Adrenal gland (tissue), 12 donors: ENCODE measurements around the gene HOXD11. TPM values are rescaled to one million over a fixed set of nuclear protein-coding genes. Genes with fewer than 3 reads are reported as not detected.

Experiments used
- DNase-seq, 7 donors: peaks; one replicate each; pipeline ENCODE4 v3.0.0-alpha.2; 2019 to 2020
- H3K27ac ChIP-seq, 5 donors: fragments of 200-600 bp; sonication (generic) in 4 of 5; 1 replicate in 3 of 5; 2 replicates in 2 of 5; pipeline versions ENCODE4 v1.5.1 to v1.8.0; 2016 to 2020; ENCODE audit warnings: mild to moderate bottlenecking in 1 of 5
- H3K27me3 ChIP-seq: fragments of 200-600 bp; 2 replicates; pipeline ENCODE4 v1.8.0; 2021
- H3K36me3 ChIP-seq, 2 donors: fragments of 200-600 bp; replicated peaks in 1 of 2; 1 replicate in 1 of 2; 2 replicates in 1 of 2; pipeline versions ENCODE4 v1.5.1 to v1.8.0; 2018 to 2022
- H3K4me1 ChIP-seq, 2 donors: fragments of 200-600 bp; replicated peaks in 1 of 2; 1 replicate in 1 of 2; 2 replicates in 1 of 2; pipeline versions ENCODE4 v1.5.1 to v1.8.0; 2018 to 2021
- H3K4me3 ChIP-seq, 4 donors: fragments of 200-600 bp; sonication (generic) in 3 of 4; one replicate each; pipeline ENCODE4 v1.5.1; 2016 to 2018
- H3K9me3 ChIP-seq, 3 donors: fragments of 200-600 bp; sonication (generic) in 1 of 3; replicated peaks in 1 of 3; 1 replicate in 2 of 3; 2 replicates in 1 of 3; pipeline versions ENCODE4 v1.5.1 to v1.8.0; 2016 to 2021
- CTCF ChIP-seq, 6 experiments: fragments of 450-650 bp in 4 of 6; fragments of 200-600 bp in 2 of 6; sonication (generic) in 1 of 6; IDR thresholded peaks; 1 replicate in 5 of 6; 2 replicates in 1 of 6; pipeline versions ENCODE4 v1.5.1 to v1.8.0; 2016 to 2021; ENCODE audit warnings: antibody characterized with exemption in 6 of 6, mild to moderate bottlenecking in 2 of 6, moderate library complexity in 1 of 6
- POLR2A ChIP-seq, 2 donors: fragments of 450-650 bp; IDR thresholded peaks; one replicate each; pipeline ENCODE4 v1.6.1; 2017; ENCODE audit warnings: antibody characterized with exemption in 2 of 2, mild to moderate bottlenecking in 2 of 2, moderate library complexity in 1 of 2
- WGBS, 4 donors: extraction: QIAGEN DNeasy Blood & Tissue Kit in 2 of 4; methylation state at CpG; one replicate each; pipeline versions ENCODE4 v1.1.5 to v1.1.7; 2013 to 2017; 5-methylcytosine and 5-hydroxymethylcytosine counted together
- intact Hi-C, 2 donors: fragments of 100-400 bp; cut with DNase I; formaldehyde crosslinking; loops; one replicate each; pipeline versions ENCODE4 v1.14.1 to v1.15.0; 2022 to 2023
- polyA plus RNA-seq, 3 donors: library from polyadenylated mRNA; stranded (reverse); fragments of 200-250 nt in 2 of 3; fragments of 350-450 nt in 1 of 3; fragmentation: Illumina TruSeq in 1 of 3; extraction: RNeasy Lipid Tissue Mini Kit (QIAGEN cat#74804) in 1 of 3; gene quantifications; one replicate each; pipeline ENCODE4 v1.2.3, GENCODE V29; 2013 to 2014
- total RNA-seq, 9 donors: library from RNA; depleted of rRNA in 4 of 9; stranded (reverse); fragments of >200 nt in 4 of 9; fragments of 120-200 nt in 1 of 9; fragmentation: NEBNext Ultra II Directional in 1 of 9; extraction: Animal tissue kit (Norgen Biotek cat#: 25700) in 1 of 9; gene quantifications; one replicate each; pipeline versions ENCODE4 v1.1.0 to v1.2.4, GENCODE V29; 2013 to 2023
- donor health status: healthy with polysubstance abuse.
- donor health status: Bipolar disorder and iron deficiency.
- donor health status: DM: yes; HTN: yes; CAD: no.
- donor health status: DM: no; HTN: no; CAD: no.
- donor health status: DM: no; HTN: no; CAD: no.
- donor health status: DM: yes; HTN: yes; CAD: no.

HOXD11 gene
- total and polyA plus RNA-seq, 12 donors, result not detected

- 1 to 4% (median 2%) methylated on average over 30 to 47 of the region's 47 CpGs for WGBS, 4 donors
- no peak for TF ChIP-seq CTCF (IDR thresholded peaks at IDR 0.05)
- no peak for TF ChIP-seq POLR2A (IDR thresholded peaks at IDR 0.05)
- DNase-seq, result no peak
- Histone ChIP-seq H3K36me3 (no peaks in the 10 kb centered on the region), H3K27me3 (peaks cover 42% of the 10 kb centered on the region), H3K4me1 (peaks cover 0 to 14% of the 10 kb centered on the region in 2 donors), H3K27ac (peak overlapping the region in 4 of 5 donors; percentile 58 to 88 (median 79)), H3K9me3 (no peaks in the 10 kb centered on the region), H3K4me3 (peak overlapping the region in 2 of 4 donors; percentile 31 to 67)
- intact Hi-C loops, result loop anchor here in 1 of 2 donors (5.0 to 10.0 kb wide), 2 partner anchors 515 to 693 kb away; no protein-coding TSS in a partner anchor
Measured at GRCh38 chr2:176122052-176122682, 15.1 kb downstream of the HOXD11 start.

- Histone ChIP-seq H3K4me1 (peaks cover 0 to 17% of the 10 kb centered on the region in 2 donors), H3K27ac (peak within 1 kb of the TSS in 4 of 5 donors; percentile 58 to 88 (median 79)), H3K4me3 (peak within 1 kb of the TSS; percentile 31 to 67 (median 52)), H3K36me3 (no peaks in the 10 kb centered on the region), H3K27me3 (peaks cover 35% of the 10 kb centered on the region), H3K9me3 (no peaks in the 10 kb centered on the region)
- peak; percentile 81 to 90 (median 83) for DNase-seq
- intact Hi-C loops, result loop anchor here in 1 of 2 donors (5.0 to 10.0 kb wide), 2 partner anchors 514 to 692 kb away; no protein-coding TSS in a partner anchor
- TF ChIP-seq POLR2A (IDR thresholded peaks at IDR 0.05) (peak; percentile 23 to 69), CTCF (IDR thresholded peaks at IDR 0.05) (peak in 1 of 6 experiments; percentile 3)
- 0 to 1% (median 1%) methylated on average over 7 to 84 of the region's 84 CpGs for WGBS, 4 donors
Measured at GRCh38 chr2:176122683-176123410, 15.8 kb downstream of the HOXD11 start, which contains the start of gene HOXD9. HOXD9 (plus strand) TSS chr2:176122719; CDS start chr2:176122769, 50 bp downstream.

GRCh38 chr2:176123411-176124109 is 16.5 kb downstream of the HOXD11 start:
- Histone ChIP-seq H3K4me1 (peaks cover 0 to 17% of the 10 kb centered on the region in 2 donors), H3K27ac (peak overlapping the region in 4 of 5 donors; percentile 58 to 88 (median 79)), H3K27me3 (peaks cover 28% of the 10 kb centered on the region), H3K36me3 (no peaks in the 10 kb centered on the region), H3K4me3 (peak overlapping the region; percentile 31 to 67 (median 52)), H3K9me3 (no peaks in the 10 kb centered on the region)
- TF ChIP-seq POLR2A (IDR thresholded peaks at IDR 0.05), result no peak
- no peak for TF ChIP-seq CTCF (IDR thresholded peaks at IDR 0.05)
- WGBS, 4 donors, result 16 to 19% (median 18%) methylated on average over 29 to 40 of the region's 40 CpGs
- no peak for DNase-seq
- intact Hi-C loops, result loop anchor here in 1 of 2 donors (5.0 to 10.0 kb wide), 2 partner anchors 514 to 691 kb away; no protein-coding TSS in a partner anchor
